Measurements from ENCODE around the gene UNG.

UNG gene

DNA sequence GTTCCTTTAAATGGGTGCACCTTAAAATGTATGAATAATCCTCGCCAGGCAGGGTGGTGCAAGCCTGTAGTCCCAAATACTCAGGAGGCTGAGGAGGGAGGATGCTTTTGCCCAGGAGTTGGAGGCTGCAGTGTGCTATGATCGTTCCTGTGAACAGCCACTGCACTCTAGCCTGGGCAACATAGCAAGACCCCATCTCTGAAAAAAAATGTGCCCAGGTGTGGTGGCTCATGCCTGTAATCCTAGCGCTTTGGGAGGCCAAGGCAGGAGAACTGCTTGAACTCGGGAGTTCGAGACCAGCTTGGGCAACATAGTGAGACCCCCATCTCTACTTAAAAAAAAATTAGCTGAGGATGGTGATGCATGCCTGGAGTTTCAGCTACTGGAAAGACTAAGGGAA, 58.6 kb downstream of the UNG start:
- Histone ChIP-seq H3K36me3 (replicated peaks) (no peaks in the 10 kb centered on the region), H3K27me3 (replicated peaks) (no peaks in the 10 kb centered on the region), H3K4me3 (ENCODE audit: low read depth, low read length) (no peak overlapping the region), H3K27ac (no peak overlapping the region)
- TF ChIP-seq CTCF (IDR thresholded peaks at IDR 0.05; ENCODE audit: low read depth, low read length, missing control alignments): no peak
- DNase-seq: no peak
- in situ Hi-C loops (cut with HindIII; ENCODE audit: low pct_ligation_motif_present, low sequenced_read_pairs): no loop called here

DNA sequence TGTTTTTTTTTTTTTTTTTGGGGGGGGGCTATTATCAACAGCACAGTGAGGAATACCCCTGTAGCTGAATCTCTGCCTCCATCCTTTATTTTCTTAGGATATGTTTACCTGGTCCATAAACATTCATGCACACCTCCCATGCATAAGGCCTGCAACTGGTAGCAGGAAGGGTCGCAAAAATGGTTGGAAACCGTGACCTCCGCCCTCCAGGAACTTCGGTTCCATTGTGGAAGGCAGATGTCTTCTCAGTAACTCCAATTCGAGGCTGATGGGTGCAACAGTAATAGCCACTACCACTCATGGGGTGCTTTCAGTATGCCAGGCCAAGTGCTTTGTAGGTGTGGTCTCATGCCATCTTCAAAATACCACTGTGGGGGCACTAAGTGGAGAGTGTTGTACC, 59.2 kb downstream of the UNG start:
- no peaks in the 10 kb centered on the region for H3K36me3 ChIP-seq (replicated peaks)
- DNase-seq: no peak
- in situ Hi-C loops (cut with HindIII; ENCODE audit: low pct_ligation_motif_present, low sequenced_read_pairs): no loop called here
- no peak overlapping the region for H3K27ac ChIP-seq
- no peak overlapping the region for H3K4me3 ChIP-seq (ENCODE audit: low read depth, low read length)
- no peaks in the 10 kb centered on the region for H3K27me3 ChIP-seq (replicated peaks)
- no peak for TF ChIP-seq CTCF (IDR thresholded peaks at IDR 0.05; ENCODE audit: low read depth, low read length, missing control alignments)

GRCh38 chr12:109157986-109158385, 60.6 kb downstream of the UNG start:
- TF ChIP-seq CTCF (IDR thresholded peaks at IDR 0.05; ENCODE audit: low read depth, low read length, missing control alignments): no peak
- in situ Hi-C loops (cut with HindIII; ENCODE audit: low pct_ligation_motif_present, low sequenced_read_pairs): no loop called here
- Histone ChIP-seq H3K36me3 (replicated peaks) (no peaks in the 10 kb centered on the region), H3K27ac (no peak overlapping the region), H3K4me3 (ENCODE audit: low read depth, low read length) (no peak overlapping the region), H3K27me3 (replicated peaks) (no peaks in the 10 kb centered on the region)
- no peak for DNase-seq

GRCh38 chr12:109160433-109160832, 63.0 kb downstream of the UNG start:
- Histone ChIP-seq H3K27ac (no peak overlapping the region), H3K27me3 (replicated peaks) (no peaks in the 10 kb centered on the region), H3K36me3 (replicated peaks) (no peaks in the 10 kb centered on the region), H3K4me3 (ENCODE audit: low read depth, low read length) (no peak overlapping the region)
- no peak for DNase-seq
- TF ChIP-seq CTCF (IDR thresholded peaks at IDR 0.05; ENCODE audit: low read depth, low read length, missing control alignments): no peak
- in situ Hi-C loops (cut with HindIII; ENCODE audit: low pct_ligation_motif_present, low sequenced_read_pairs): no loop called here

Measured in brain microvascular endothelial cell (primary cell).